K562 (cell line): ENCODE data around the gene RAI14. TPM values are rescaled to one million over a fixed set of nuclear protein-coding genes. Genes with fewer than 3 reads are reported as not detected.

Source experiments
- ARID3A ChIP-seq: IDR thresholded peaks from 2 replicates; pipeline ENCODE4 v1.6.1; 2012; ENCODE audit warnings: low read depth, low read length, improper control_type of control experiment, borderline replicate concordance
- ARNT ChIP-seq, 2 experiments: fragments of 450-650 bp; IDR thresholded peaks; 2 replicates each; pipeline ENCODE4 v1.6.1; 2016; ENCODE audit warnings: mild to moderate bottlenecking in 1 of 2
- C11orf30 ChIP-seq: fragments of 450-650 bp; IDR thresholded peaks from 2 replicates; pipeline ENCODE4 v1.6.1; 2016; ENCODE audit warnings: low read depth, mild to moderate bottlenecking
- CBX5 ChIP-seq: IDR thresholded peaks from 2 replicates; pipeline ENCODE4 v1.6.1; 2014; ENCODE audit warnings: low read depth, borderline replicate concordance
- CREB1 ChIP-seq, 2 experiments: sonication (generic) in 1 of 2; formaldehyde crosslinking in 1 of 2; IDR thresholded peaks; 2 replicates each; pipeline versions ENCODE4 v1.6.1 to v1.8.0; 2012 to 2022; ENCODE audit warnings: inconsistent platforms in 1 of 2, mild to moderate bottlenecking in 1 of 2, missing genetic modification reagents in 1 of 2, moderate library complexity in 1 of 2
- FOS ChIP-seq: IDR thresholded peaks from 3 replicates; pipeline ENCODE4 v1.6.1; 2011; ENCODE audit not compliant: insufficient read length; ENCODE audit errors: extremely low read depth
- FOXJ2 ChIP-seq: fragments of 200-800 bp; sonication (Bioruptor generic); IDR thresholded peaks from 2 replicates; pipeline ENCODE4 v1.6.1; 2016; ENCODE audit warnings: missing genetic modification characterization, missing compliant biosample characterization
- IFI16 ChIP-seq: fragments of 250-450 bp; sonication (Bioruptor Pico); IDR thresholded peaks from 2 replicates; pipeline ENCODE4 v2.1.2; 2022; ENCODE audit warnings: mild to moderate bottlenecking, inconsistent platforms
- IRF9 ChIP-seq: fragments of 450-650 bp; IDR thresholded peaks from 2 replicates; pipeline ENCODE4 v1.6.1; 2016; ENCODE audit warnings: missing biosample characterization, missing genetic modification characterization
- JUND ChIP-seq, 2 experiments: IDR thresholded peaks; 2 replicates in 1 of 2; 3 replicates in 1 of 2; pipeline ENCODE4 v1.6.1; 2011; ENCODE audit warnings: borderline replicate concordance in 2 of 2, low read depth in 2 of 2, low read length in 2 of 2, improper control_type of control experiment in 1 of 2, missing biosample characterization in 1 of 2, missing genetic modification characterization in 1 of 2, missing genetic modification reagents in 1 of 2
- KDM5B ChIP-seq: fragments of 200-600 bp; sonication (generic); IDR thresholded peaks from 2 replicates; pipeline ENCODE4 v1.6.1; 2012; ENCODE audit warnings: low read depth, mild to moderate bottlenecking, moderate library complexity, low read length, control low read depth, inconsistent platforms; ENCODE audit not compliant: insufficient replicate concordance
- NBN ChIP-seq: fragments of 450-650 bp; IDR thresholded peaks from 2 replicates; pipeline ENCODE4 v1.6.1; 2016; ENCODE audit warnings: low read depth, mild to moderate bottlenecking
- NFYB ChIP-seq: IDR thresholded peaks from 2 replicates; pipeline ENCODE4 v1.6.1; 2011; ENCODE audit warnings: mild to moderate bottlenecking, moderate library complexity; ENCODE audit not compliant: insufficient read length; ENCODE audit errors: extremely low read depth
- PPARD ChIP-seq: fragments of 250-450 bp; sonication (Bioruptor Pico); IDR thresholded peaks from 2 replicates; pipeline ENCODE4 v1.8.0; 2022; ENCODE audit warnings: inconsistent platforms, mild to moderate bottlenecking, moderate library complexity
- RBBP5 ChIP-seq: fragments of 200-600 bp; sonication (generic); IDR thresholded peaks from 2 replicates; pipeline ENCODE4 v1.6.1; 2012; ENCODE audit warnings: borderline replicate concordance, mild to moderate bottlenecking, low read length, control low read depth, inconsistent platforms; ENCODE audit not compliant: insufficient read depth, poor library complexity, severe bottlenecking
- RFX1 ChIP-seq: fragments of 450-650 bp; IDR thresholded peaks from 2 replicates; pipeline ENCODE4 v1.6.1; 2016; ENCODE audit warnings: mild to moderate bottlenecking, moderate library complexity
- RNF2 ChIP-seq: sonication (generic); IDR thresholded peaks from 2 replicates; pipeline ENCODE4 v1.6.1; 2016
- TAF7 ChIP-seq: fragments of 450-650 bp; IDR thresholded peaks from 2 replicates; pipeline ENCODE4 v1.6.1; 2016; ENCODE audit warnings: missing genetic modification characterization, missing compliant biosample characterization
- XRCC4 ChIP-seq: IDR thresholded peaks from one replicate; pipeline ENCODE4 v1.6.1; 2011; ENCODE audit not compliant: insufficient read depth, insufficient read length; ENCODE audit errors: extremely low read depth
- ZKSCAN8 ChIP-seq: fragments of 200-800 bp; sonication (Bioruptor generic); IDR thresholded peaks from 2 replicates; pipeline ENCODE4 v1.6.1; 2016; ENCODE audit warnings: missing genetic modification characterization, missing compliant biosample characterization
- ZNF277 ChIP-seq: fragments of 250-450 bp; sonication (Bioruptor Pico); IDR thresholded peaks from 2 replicates; pipeline ENCODE4 v1.8.0; 2022; ENCODE audit warnings: inconsistent platforms, mild to moderate bottlenecking, moderate library complexity, borderline replicate concordance
- ZNF398 ChIP-seq: fragments of 250-450 bp; sonication (Bioruptor Pico); IDR thresholded peaks from 2 replicates; pipeline ENCODE4 v1.8.0; 2021; ENCODE audit warnings: moderate library complexity, mild to moderate bottlenecking, inconsistent platforms
- polyA plus RNA-seq, 8 experiments: library from polyadenylated mRNA; depleted of rRNA in 4 of 8; stranded (reverse) in 5 of 8; unstranded in 3 of 8; fragments of >200 nt; fragmentation: Nextera tagmentation in 2 of 8; fragmentation: Illumina TruSeq in 1 of 8; extraction: Ambion mirVana in 2 of 8; extraction: Trizol in 1 of 8; gene quantifications; 2 replicates each; pipeline versions ENCODE4 v1.2.1 to v1.2.3, GENCODE V29; 2011 to 2014; ENCODE audit warnings: inconsistent platforms in 1 of 8, missing spikeins in 1 of 8
- total RNA-seq, 7 experiments: library from RNA; depleted of rRNA in 6 of 7; stranded (reverse); fragments of >200 nt in 6 of 7; fragmentation: Illumina TruSeq in 2 of 7; extraction: Trizol in 2 of 7; gene quantifications; 2 replicates each; pipeline versions ENCODE4 v1.2.1 to v1.2.3, GENCODE V29; 2011 to 2021; ENCODE audit warnings: low replicate concordance in 1 of 7

RAI14 gene
- total and polyA plus RNA-seq, 9 of the 15 experiments (the other 6 are each of a cell fraction or from before 2014, with no cell fraction given): 11.3 to 82.5 (median 34.8) TPM

- TF ChIP-seq ARID3A (peak; percentile 91), ZKSCAN8 (CRISPR knock-in tag) (0 out of 2 replicates have a peak, but pooled peaks have one; percentile 8), ZNF277 (CRISPR knock-in tag) (no peak), NBN (no peak), CREB1 (IDR thresholded peaks at IDR 0.05) (peak; percentile 68), CREB1 (CRISPR knock-in tag; IDR thresholded peaks at IDR 0.05) (peak; percentile 62; the same call in 1 of the 2 replicates), RNF2 (0 out of 2 replicates have a peak, but pooled peaks have one; percentile 65), NFYB (no peak), CBX5 (no peak), IFI16 (CRISPR knock-in tag) (no peak), XRCC4 (no peak), RBBP5 (peak; percentile 13), FOS (peak; percentile 60), ZNF398 (CRISPR knock-in tag) (no peak), ARNT (IDR thresholded peaks at IDR 0.05) (0 out of 4 replicates have a peak, but pooled peaks of 1 of the 2 experiments have one; percentile 46), PPARD (CRISPR knock-in tag) (no peak), TAF7 (tag) (no peak), JUND (IDR thresholded peaks at IDR 0.05; ENCODE audit: borderline replicate concordance, low read depth, low read length) (peak; percentile 98), JUND (tag; IDR thresholded peaks at IDR 0.05; ENCODE audit: borderline replicate concordance, low read depth, low read length) (peak; percentile 98), RFX1 (peak; percentile 36; the same call in 1 of the 2 replicates), IRF9 (tag) (no peak), KDM5B (peak; percentile 35), FOXJ2 (tag) (0 out of 2 replicates have a peak, but pooled peaks have one; percentile 71), C11orf30 (no peak)
Observed at GRCh38 chr5:34686762-34687268, 30.7 kb downstream of the RAI14 start (continued).
